GM20000 (cell line): ENCODE results near the gene FMR1.
A peak's percentile ranks its signal among the peaks of the same experiment; 100 is the strongest.

Source experiments
- DNase-seq: peaks from one replicate; pipeline ENCODE4 v3.0.0; 2012; ENCODE audit warnings: low spot score
- CTCF ChIP-seq: IDR thresholded peaks from 2 replicates; pipeline ENCODE4 v1.5.1; 2012; ENCODE audit warnings: mild to moderate bottlenecking, control low read depth; ENCODE audit errors: extremely low read depth, missing control alignments

FMR1 gene

GRCh38 chrX:147902270-147902669 is 9.4 kb upstream of the FMR1 start:
- no peak for TF ChIP-seq CTCF
- no peak for DNase-seq

DNA sequence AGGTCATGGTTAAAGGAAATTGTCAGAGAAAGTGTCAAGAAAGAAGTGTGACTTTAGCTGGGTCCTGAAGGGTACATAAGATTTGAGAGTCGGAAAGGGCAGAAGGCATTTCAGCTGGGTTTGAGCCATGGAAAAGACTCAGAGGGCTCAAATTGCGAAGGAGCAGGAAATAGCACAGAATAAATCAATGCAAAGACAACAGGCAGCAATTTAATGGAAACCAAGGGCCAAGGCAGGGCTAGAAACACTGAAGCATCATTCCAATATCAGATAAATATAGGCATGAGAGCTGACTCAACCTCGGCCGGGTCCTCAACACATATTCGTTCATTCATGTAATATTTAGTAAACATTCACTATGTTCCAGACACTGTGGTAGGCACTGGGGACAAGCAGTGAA is 3.6 kb upstream of the FMR1 start:
- DNase-seq, result no peak
- no peak for TF ChIP-seq CTCF

- TF ChIP-seq CTCF, result no peak
- DNase-seq, result no peak
Measured at GRCh38 chrX:147910607-147911006, 1.1 kb upstream of the FMR1 start.

DNA sequence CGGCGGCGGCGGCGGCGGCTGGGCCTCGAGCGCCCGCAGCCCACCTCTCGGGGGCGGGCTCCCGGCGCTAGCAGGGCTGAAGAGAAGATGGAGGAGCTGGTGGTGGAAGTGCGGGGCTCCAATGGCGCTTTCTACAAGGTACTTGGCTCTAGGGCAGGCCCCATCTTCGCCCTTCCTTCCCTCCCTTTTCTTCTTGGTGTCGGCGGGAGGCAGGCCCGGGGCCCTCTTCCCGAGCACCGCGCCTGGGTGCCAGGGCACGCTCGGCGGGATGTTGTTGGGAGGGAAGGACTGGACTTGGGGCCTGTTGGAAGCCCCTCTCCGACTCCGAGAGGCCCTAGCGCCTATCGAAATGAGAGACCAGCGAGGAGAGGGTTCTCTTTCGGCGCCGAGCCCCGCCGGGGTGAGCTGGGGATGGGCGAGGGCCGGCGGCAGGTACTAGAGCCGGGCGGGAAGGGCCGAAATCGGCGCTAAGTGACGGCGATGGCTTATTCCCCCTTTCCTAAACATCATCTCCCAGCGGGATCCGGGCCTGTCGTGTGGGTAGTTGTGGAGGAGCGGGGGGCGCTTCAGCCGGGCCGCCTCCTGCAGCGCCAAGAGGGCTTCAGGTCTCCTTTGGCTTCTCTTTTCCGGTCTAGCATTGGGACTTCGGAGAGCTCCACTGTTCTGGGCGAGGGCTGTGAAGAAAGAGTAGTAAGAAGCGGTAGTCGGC is 528 bp downstream of the FMR1 start:
- no peak for TF ChIP-seq CTCF
- peak; percentile 32 for DNase-seq

DNA sequence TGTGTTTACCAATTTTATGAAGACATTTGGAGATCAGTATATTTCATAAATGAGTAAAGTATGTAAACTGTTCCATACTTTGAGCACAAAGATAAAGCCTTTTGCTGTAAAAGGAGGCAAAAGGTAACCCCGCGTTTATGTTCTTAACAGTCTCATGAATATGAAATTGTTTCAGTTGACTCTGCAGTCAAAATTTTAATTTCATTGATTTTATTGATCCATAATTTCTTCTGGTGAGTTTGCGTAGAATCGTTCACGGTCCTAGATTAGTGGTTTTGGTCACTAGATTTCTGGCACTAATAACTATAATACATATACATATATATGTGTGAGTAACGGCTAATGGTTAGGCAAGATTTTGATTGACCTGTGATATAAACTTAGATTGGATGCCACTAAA is 1.9 kb downstream of the FMR1 start:
- no peak for TF ChIP-seq CTCF
- no peak for DNase-seq

GRCh38 chrX:147914591-147914990 is 2.9 kb downstream of the FMR1 start:
- no peak for DNase-seq
- no peak for TF ChIP-seq CTCF

GRCh38 chrX:147916375-147916968 is 4.8 kb downstream of the FMR1 start:
- no peak for DNase-seq
- TF ChIP-seq CTCF, result no peak
